ENCODE results near the gene COPB1. TPM values are rescaled to one million over a fixed set of nuclear protein-coding genes. Genes with fewer than 3 reads are reported as not detected.

Gene COPB1
- total and polyA plus RNA-seq, 4 donors, result 73.1 to 167 (median 116) TPM

GRCh38 chr11:14519917-14520746, 20.5 kb upstream of the COPB1 start, which contains the start of gene PSMA1:
Gene PSMA1 (minus strand): TSS chr11:14520386. CDS start chr11:14520299, 87 bp downstream.
- Histone ChIP-seq H3K9me3 (ENCODE audit: control insufficient read depth, insufficient read depth, low read length) (no peaks in the 10 kb centered on the region), H3K36me3 (ENCODE audit: control insufficient read depth, insufficient read depth, low read length) (peaks cover 11% of the 10 kb centered on the region), H3K27me3 (ENCODE audit: control insufficient read depth, insufficient read depth, low read length) (no peaks in the 10 kb centered on the region), H3K27ac (ENCODE audit: low read depth, low read length) (peak within 1 kb of the TSS; percentile 91), H3K4me1 (ENCODE audit: control insufficient read depth, insufficient read depth, low read length) (peaks cover 3% of the 10 kb centered on the region), H3K4me3 (ENCODE audit: low read depth, low read length) (peak within 1 kb of the TSS; percentile 95)
- WGBS (ENCODE audit: insufficient coverage), result 0% methylated on average over 56 of the region's 56 CpGs
- DNase-seq (ENCODE audit: low read depth in 4 of 6, low spot score in 6 of 6), result peak; percentile 75 to 99 (median 88)

GRCh38 chr11:14519597-14519916, 19.9 kb upstream of the COPB1 start:
- H3K4me1 ChIP-seq (ENCODE audit: control insufficient read depth, insufficient read depth, low read length), result peaks cover 3% of the 10 kb centered on the region
- peak overlapping the region; percentile 95 for H3K4me3 ChIP-seq (ENCODE audit: low read depth, low read length)
- H3K27ac ChIP-seq (ENCODE audit: low read depth, low read length), result peak overlapping the region; percentile 91
- peaks cover 11% of the 10 kb centered on the region for H3K36me3 ChIP-seq (ENCODE audit: control insufficient read depth, insufficient read depth, low read length)
- H3K27me3 ChIP-seq (ENCODE audit: control insufficient read depth, insufficient read depth, low read length), result no peaks in the 10 kb centered on the region
- no peak for DNase-seq (ENCODE audit: low read depth in 4 of 6, low spot score in 6 of 6)
- 2% methylated on average over 7 of the region's 10 CpGs for WGBS (ENCODE audit: insufficient coverage)
- H3K9me3 ChIP-seq (ENCODE audit: control insufficient read depth, insufficient read depth, low read length), result no peaks in the 10 kb centered on the region

- no peak overlapping the region for H3K27ac ChIP-seq (ENCODE audit: low read depth, low read length)
These were observed 19.2 kb upstream of the COPB1 start for GRCh38 chr11:14518820-14519219.

DNA sequence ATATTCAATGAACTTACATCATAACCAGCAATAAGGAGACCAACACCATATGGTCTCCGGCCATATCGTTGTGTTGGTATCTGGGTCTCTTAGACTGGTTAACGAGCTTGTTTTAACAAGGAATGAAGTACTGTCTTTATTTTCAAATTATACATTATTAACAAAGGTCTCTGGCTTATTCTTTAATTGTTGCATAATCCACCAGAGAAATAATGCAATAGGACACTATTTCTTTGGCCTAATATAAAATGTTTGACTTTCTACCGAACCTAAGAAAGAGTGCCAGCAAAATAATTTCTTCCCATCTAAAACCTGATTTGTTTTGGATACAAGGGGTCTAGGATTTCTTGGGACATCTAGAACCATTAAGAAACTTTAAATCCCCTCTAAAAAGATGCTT, 14.2 kb upstream of the COPB1 start:
- WGBS (ENCODE audit: insufficient coverage), result no CpG with 5 or more reads among the region's 4 CpGs
- H3K4me3 ChIP-seq (ENCODE audit: low read depth, low read length), result no peak overlapping the region
- H3K27ac ChIP-seq (ENCODE audit: low read depth, low read length), result no peak overlapping the region
- DNase-seq (ENCODE audit: low read depth in 4 of 6, low spot score in 6 of 6), result no peak
- peaks cover 27% of the 10 kb centered on the region for H3K36me3 ChIP-seq (ENCODE audit: control insufficient read depth, insufficient read depth, low read length)
- H3K9me3 ChIP-seq (ENCODE audit: control insufficient read depth, insufficient read depth, low read length), result no peaks in the 10 kb centered on the region
- no peaks in the 10 kb centered on the region for H3K27me3 ChIP-seq (ENCODE audit: control insufficient read depth, insufficient read depth, low read length)
- H3K4me1 ChIP-seq (ENCODE audit: control insufficient read depth, insufficient read depth, low read length), result no peaks in the 10 kb centered on the region

More at GRCh38 chr11:14518820-14519219, 19.2 kb upstream of the COPB1 start:
- Histone ChIP-seq H3K4me1 (ENCODE audit: control insufficient read depth, insufficient read depth, low read length) (peaks cover 3% of the 10 kb centered on the region), H3K9me3 (ENCODE audit: control insufficient read depth, insufficient read depth, low read length) (no peaks in the 10 kb centered on the region), H3K36me3 (ENCODE audit: control insufficient read depth, insufficient read depth, low read length) (peaks cover 11% of the 10 kb centered on the region), H3K4me3 (ENCODE audit: low read depth, low read length) (peak overlapping the region; percentile 95), H3K27me3 (ENCODE audit: control insufficient read depth, insufficient read depth, low read length) (no peaks in the 10 kb centered on the region)
- DNase-seq (ENCODE audit: low read depth in 4 of 6, low spot score in 6 of 6), result no peak
- WGBS (ENCODE audit: insufficient coverage), result 90% methylated on average over 2 of the region's 3 CpGs

DNA sequence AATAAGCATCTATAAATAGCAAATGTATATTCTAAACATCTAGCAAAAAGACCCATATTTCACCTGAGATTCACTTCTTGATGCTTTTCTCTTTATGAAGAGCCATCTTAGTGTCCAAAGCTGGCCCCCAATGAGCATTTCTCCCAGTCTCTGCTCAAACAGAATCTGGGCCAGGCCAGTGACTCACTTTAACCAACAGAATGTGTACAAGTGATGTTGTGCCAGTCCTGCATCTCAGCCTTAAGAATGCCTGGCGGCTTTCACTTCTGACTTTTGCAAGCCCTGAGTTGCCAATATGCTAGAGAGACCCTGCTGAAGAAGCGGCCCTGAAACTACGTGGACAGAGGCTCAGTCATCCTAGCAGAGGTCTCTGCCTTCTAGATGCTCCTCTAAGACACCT, 6.9 kb upstream of the COPB1 start:
- WGBS (ENCODE audit: insufficient coverage), result 97% methylated on average over 3 of the region's 3 CpGs
- Histone ChIP-seq H3K9me3 (ENCODE audit: control insufficient read depth, insufficient read depth, low read length) (no peaks in the 10 kb centered on the region), H3K36me3 (ENCODE audit: control insufficient read depth, insufficient read depth, low read length) (peaks cover 35% of the 10 kb centered on the region), H3K4me3 (ENCODE audit: low read depth, low read length) (no peak overlapping the region), H3K4me1 (ENCODE audit: control insufficient read depth, insufficient read depth, low read length) (no peaks in the 10 kb centered on the region), H3K27me3 (ENCODE audit: control insufficient read depth, insufficient read depth, low read length) (no peaks in the 10 kb centered on the region), H3K27ac (ENCODE audit: low read depth, low read length) (no peak overlapping the region)
- no peak for DNase-seq (ENCODE audit: low read depth in 4 of 6, low spot score in 6 of 6)

DNA sequence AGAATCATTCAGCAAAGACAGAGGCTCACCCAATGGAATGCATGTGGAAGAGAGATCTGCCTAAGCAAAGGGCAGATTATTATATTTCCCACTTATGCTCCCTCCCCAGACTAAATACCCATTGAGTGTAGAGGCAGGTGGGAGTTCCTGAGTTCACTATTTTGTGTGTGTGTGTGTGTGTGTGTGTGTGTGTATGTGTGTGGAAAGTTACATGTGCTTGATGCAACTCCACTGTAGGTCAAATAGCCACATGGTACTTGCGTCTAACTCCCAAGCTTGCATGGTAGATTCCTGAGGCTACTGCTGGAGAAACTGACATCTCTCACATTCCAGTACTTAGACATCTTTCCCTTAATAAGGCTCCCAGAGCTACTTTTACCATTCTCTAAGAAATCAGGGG, 3.4 kb upstream of the COPB1 start:
- Histone ChIP-seq H3K4me1 (ENCODE audit: control insufficient read depth, insufficient read depth, low read length) (no peaks in the 10 kb centered on the region), H3K27ac (ENCODE audit: low read depth, low read length) (no peak overlapping the region), H3K27me3 (ENCODE audit: control insufficient read depth, insufficient read depth, low read length) (no peaks in the 10 kb centered on the region), H3K36me3 (ENCODE audit: control insufficient read depth, insufficient read depth, low read length) (peaks cover 22% of the 10 kb centered on the region), H3K4me3 (ENCODE audit: low read depth, low read length) (no peak overlapping the region), H3K9me3 (ENCODE audit: control insufficient read depth, insufficient read depth, low read length) (no peaks in the 10 kb centered on the region)
- no peak for DNase-seq (ENCODE audit: low read depth in 4 of 6, low spot score in 6 of 6)
- no CpG with 5 or more reads among the region's 1 CpG for WGBS (ENCODE audit: insufficient coverage)

DNA sequence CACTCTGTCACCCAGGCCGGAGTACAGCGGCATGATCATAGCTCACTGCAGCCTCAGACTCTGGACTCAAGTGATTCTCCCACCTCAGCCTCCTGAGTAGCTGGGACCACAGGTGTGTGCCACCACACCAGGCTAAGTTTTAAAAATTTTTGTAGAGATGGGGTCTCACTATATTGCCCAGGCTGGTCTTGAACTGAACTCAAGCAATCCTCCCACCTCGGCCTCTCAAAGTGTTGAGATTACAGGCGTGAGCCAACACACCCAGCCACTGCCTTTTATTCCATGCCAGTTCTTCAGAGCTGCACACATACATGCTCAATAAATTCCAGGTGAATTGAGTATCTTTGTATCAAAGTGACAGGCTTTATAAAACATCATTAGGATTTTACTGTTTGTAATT, 2.4 kb upstream of the COPB1 start:
- Histone ChIP-seq H3K9me3 (ENCODE audit: control insufficient read depth, insufficient read depth, low read length) (no peaks in the 10 kb centered on the region), H3K27ac (ENCODE audit: low read depth, low read length) (no peak overlapping the region), H3K36me3 (ENCODE audit: control insufficient read depth, insufficient read depth, low read length) (peaks cover 16% of the 10 kb centered on the region), H3K4me3 (ENCODE audit: low read depth, low read length) (no peak overlapping the region), H3K4me1 (ENCODE audit: control insufficient read depth, insufficient read depth, low read length) (no peaks in the 10 kb centered on the region), H3K27me3 (ENCODE audit: control insufficient read depth, insufficient read depth, low read length) (no peaks in the 10 kb centered on the region)
- no CpG with 5 or more reads among the region's 4 CpGs for WGBS (ENCODE audit: insufficient coverage)
- no peak for DNase-seq (ENCODE audit: low read depth in 4 of 6, low spot score in 6 of 6)

GRCh38 chr11:14500181-14500651, 605 bp upstream of the COPB1 start:
- Histone ChIP-seq H3K4me1 (ENCODE audit: control insufficient read depth, insufficient read depth, low read length) (no peaks in the 10 kb centered on the region), H3K9me3 (ENCODE audit: control insufficient read depth, insufficient read depth, low read length) (no peaks in the 10 kb centered on the region), H3K27ac (ENCODE audit: low read depth, low read length) (peak overlapping the region; percentile 95), H3K36me3 (ENCODE audit: control insufficient read depth, insufficient read depth, low read length) (peaks cover 6% of the 10 kb centered on the region), H3K27me3 (ENCODE audit: control insufficient read depth, insufficient read depth, low read length) (no peaks in the 10 kb centered on the region), H3K4me3 (ENCODE audit: low read depth, low read length) (peak overlapping the region; percentile 94)
- DNase-seq (ENCODE audit: low read depth in 4 of 6, low spot score in 6 of 6), result peak; percentile 6 to 53 (median 23)
- WGBS (ENCODE audit: insufficient coverage), result 0% methylated on average over 2 of the region's 6 CpGs

DNA sequence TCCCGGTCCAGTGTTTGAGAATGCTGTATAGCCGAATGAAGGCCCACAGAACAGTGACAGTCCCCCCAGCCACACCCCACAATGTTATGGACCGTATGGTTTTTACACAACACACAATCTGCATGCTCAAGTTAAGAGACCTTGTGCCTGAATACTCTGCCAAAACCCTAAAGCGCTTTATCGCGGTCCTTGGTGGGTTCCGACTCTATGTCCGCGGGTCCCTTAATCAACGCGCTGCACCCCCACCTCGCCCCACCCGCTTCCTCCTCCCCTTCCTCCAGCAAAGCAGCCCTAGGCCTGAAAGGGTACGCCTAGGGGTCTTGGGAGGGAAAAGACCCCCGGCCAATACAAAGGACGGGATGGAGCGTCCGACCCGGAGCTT, 442 bp downstream of the COPB1 start:
- no peak for DNase-seq (ENCODE audit: low read depth in 4 of 6, low spot score in 6 of 6)
- WGBS (ENCODE audit: insufficient coverage), result 0% methylated on average over 6 of the region's 19 CpGs
- peaks cover 4% of the 10 kb centered on the region for H3K36me3 ChIP-seq (ENCODE audit: control insufficient read depth, insufficient read depth, low read length)
- no peak overlapping the region for H3K27ac ChIP-seq (ENCODE audit: low read depth, low read length)
- peak overlapping the region; percentile 94 for H3K4me3 ChIP-seq (ENCODE audit: low read depth, low read length)
- H3K27me3 ChIP-seq (ENCODE audit: control insufficient read depth, insufficient read depth, low read length), result no peaks in the 10 kb centered on the region
- no peaks in the 10 kb centered on the region for H3K9me3 ChIP-seq (ENCODE audit: control insufficient read depth, insufficient read depth, low read length)
- H3K4me1 ChIP-seq (ENCODE audit: control insufficient read depth, insufficient read depth, low read length), result no peaks in the 10 kb centered on the region

GRCh38 chr11:14480716-14481115, 18.9 kb downstream of the COPB1 start:
- no peak for DNase-seq (ENCODE audit: low read depth in 4 of 6, low spot score in 6 of 6)
- Histone ChIP-seq H3K9me3 (ENCODE audit: control insufficient read depth, insufficient read depth, low read length) (no peaks in the 10 kb centered on the region), H3K27ac (ENCODE audit: low read depth, low read length) (no peak overlapping the region), H3K27me3 (ENCODE audit: control insufficient read depth, insufficient read depth, low read length) (no peaks in the 10 kb centered on the region), H3K4me3 (ENCODE audit: low read depth, low read length) (no peak overlapping the region), H3K4me1 (ENCODE audit: control insufficient read depth, insufficient read depth, low read length) (no peaks in the 10 kb centered on the region), H3K36me3 (ENCODE audit: control insufficient read depth, insufficient read depth, low read length) (peaks cover 45% of the 10 kb centered on the region)
- WGBS (ENCODE audit: insufficient coverage), result no CpG with 5 or more reads among the region's 3 CpGs
